Measurements from ENCODE around the gene FKTN.

GRCh38 chr9:105683688-105684275, 125.9 kb downstream of the FKTN start:
- TF ChIP-seq CTCF (IDR thresholded peaks at IDR 0.05) (no peak), POLR2A (IDR thresholded peaks at IDR 0.05) (no peak), POLR2AphosphoS5 (IDR thresholded peaks at IDR 0.05) (no peak)
